H1 (cell line): Measurements from ENCODE around the gene TEAD1. TPM values are rescaled to one million over a fixed set of nuclear protein-coding genes. Genes with fewer than 3 reads are reported as not detected.

ENCODE experiments used
- BACH1 ChIP-seq: IDR thresholded peaks from 2 replicates; pipeline ENCODE4 v1.6.1; 2012; ENCODE audit warnings: low read length, improper control_type of control experiment
- CREB1 ChIP-seq: IDR thresholded peaks from 2 replicates; pipeline ENCODE4 v1.6.1; 2012; ENCODE audit warnings: inconsistent platforms
- polyA plus RNA-seq, 7 experiments: library from polyadenylated mRNA; depleted of rRNA in 3 of 7; stranded (reverse) in 5 of 7; unstranded in 2 of 7; fragments of >200 nt in 5 of 7; fragments of 200-250 nt in 2 of 7; gene quantifications; 1 replicate in 5 of 7; 2 replicates in 1 of 7; 4 replicates in 1 of 7; pipeline versions ENCODE4 v1.2.1 to v1.2.3, GENCODE V29; 2011 to 2013; ENCODE audit warnings: missing spikeins in 2 of 7, mixed read lengths in 2 of 7
- total RNA-seq: library from RNA; stranded (reverse); fragmentation: NEBNext Ultra II Directional; extraction: Animal tissue kit (Norgen Biotek cat#: 25700); gene quantifications from 2 replicates; pipeline ENCODE4 v1.2.1, GENCODE V29; 2021

TEAD1 gene
- total and polyA plus RNA-seq, 2 of the 8 experiments (the other 6 are each of a cell fraction or from before 2014, with no cell fraction given) = 15.6 to 67.4 TPM

- no peak for TF ChIP-seq BACH1
- no peak for TF ChIP-seq CREB1
Observed at GRCh38 chr11:12727563-12728211, 53.5 kb downstream of the TEAD1 start (continued).
